WTC11 (cell line): ENCODE results near the gene CEACAM19. TPM values are rescaled to one million over a fixed set of nuclear protein-coding genes. Genes with fewer than 3 reads are reported as not detected.

Experiments used
- ATAC-seq: fragments of 200-7000 bp; cut with Tn5 transposase; 2 replicates; pipeline ENCODE4 v1.10.0; 2021; ENCODE audit warnings: mild to moderate bottlenecking, moderate library complexity
- CTCF ChIA-PET: fragments of 300-600 bp; sonication (Branson Sonifier 250); formaldehyde crosslinking; loops from one replicate; lab custom pipeline; 2021; ENCODE audit warnings: antibody characterized with exemption; lab: Charles Lee
- POLR2A ChIA-PET: fragments of 350-600 bp; sonication (Branson Sonifier 250); formaldehyde crosslinking; loops from one replicate; lab custom pipeline; 2021; ENCODE audit warnings: antibody characterized with exemption; lab: Charles Lee
- DNase-seq: peaks from one replicate; pipeline ENCODE4 v3.0.0; 2021; ENCODE audit warnings: low spot score
- H3K27ac Mint-ChIP-seq: 2 replicates; pipeline ENCODE4 v1.8.0; 2021; ENCODE audit warnings: mixed read lengths
- H3K27me3 Mint-ChIP-seq: 2 replicates; pipeline ENCODE4 v1.8.0; 2021; ENCODE audit warnings: low read depth, mild to moderate bottlenecking, moderate library complexity, mixed read lengths
- H3K36me3 Mint-ChIP-seq: 2 replicates; pipeline ENCODE4 v1.8.0; 2021; ENCODE audit warnings: mixed read lengths
- H3K4me1 Mint-ChIP-seq: 2 replicates; pipeline ENCODE4 v1.8.0; 2022; ENCODE audit warnings: mixed read lengths
- H3K4me3 Mint-ChIP-seq: 2 replicates; pipeline ENCODE4 v1.8.0; 2021; ENCODE audit warnings: mild to moderate bottlenecking, moderate library complexity, mixed read lengths
- H3K9me3 Mint-ChIP-seq: 2 replicates; pipeline ENCODE4 v1.8.0; 2021; ENCODE audit warnings: mixed read lengths
- ATF6 ChIP-seq: sonication (generic); formaldehyde crosslinking; IDR thresholded peaks from 2 replicates; pipeline ENCODE4 v1.8.1; 2023; ENCODE audit warnings: mild to moderate bottlenecking, missing genetic modification reagents
- CDX4 ChIP-seq: fragments of 250-450 bp; sonication (Bioruptor Pico); IDR thresholded peaks from 2 replicates; pipeline ENCODE4 v1.9.0; 2021; ENCODE audit warnings: moderate library complexity, mild to moderate bottlenecking, inconsistent platforms, borderline replicate concordance
- ETV6 ChIP-seq: sonication (generic); formaldehyde crosslinking; IDR thresholded peaks from 2 replicates; pipeline ENCODE4 v1.8.1; 2022; ENCODE audit warnings: mild to moderate bottlenecking, missing genetic modification reagents
- FOXK1 ChIP-seq: sonication (generic); formaldehyde crosslinking; IDR thresholded peaks from 2 replicates; pipeline ENCODE4 v1.8.0; 2022; ENCODE audit warnings: mild to moderate bottlenecking, moderate library complexity, missing genetic modification reagents
- GABPB1 ChIP-seq: sonication (generic); formaldehyde crosslinking; IDR thresholded peaks from 2 replicates; pipeline ENCODE4 v1.8.1; 2023; ENCODE audit warnings: mild to moderate bottlenecking, missing genetic modification reagents
- GRHL2 ChIP-seq: fragments of 250-450 bp; sonication (Bioruptor Pico); IDR thresholded peaks from 2 replicates; pipeline ENCODE4 v1.8.0; 2022; ENCODE audit warnings: mild to moderate bottlenecking, moderate library complexity; ENCODE audit not compliant: insufficient replicate concordance, severe bottlenecking
- GTF2I ChIP-seq: fragments of 250-450 bp; sonication (Bioruptor Pico); conservative IDR thresholded peaks from 2 replicates; pipeline ENCODE4 v1.4.0; 2021; ENCODE audit warnings: mild to moderate bottlenecking
- HMGA2 ChIP-seq: fragments of 250-450 bp; sonication (Bioruptor Pico); IDR thresholded peaks from 2 replicates; pipeline ENCODE4 v1.4.0; 2021; ENCODE audit warnings: mild to moderate bottlenecking, moderate library complexity
- IRF2 ChIP-seq: sonication (generic); formaldehyde crosslinking; IDR thresholded peaks from 2 replicates; pipeline ENCODE4 v1.8.0; 2022; ENCODE audit warnings: low read depth, missing genetic modification reagents, borderline replicate concordance
- JAZF1 ChIP-seq: fragments of 250-450 bp; sonication (Bioruptor Pico); IDR thresholded peaks from 2 replicates; pipeline ENCODE4 v1.9.0; 2021; ENCODE audit warnings: moderate library complexity, mild to moderate bottlenecking, inconsistent platforms
- KAT7 ChIP-seq: sonication (generic); formaldehyde crosslinking; IDR thresholded peaks from 2 replicates; pipeline ENCODE4 v1.8.1; 2023; ENCODE audit warnings: missing genetic modification reagents, mild to moderate bottlenecking, borderline replicate concordance
- MXD4 ChIP-seq: fragments of 250-450 bp; sonication (Bioruptor Pico); IDR thresholded peaks from 2 replicates; pipeline ENCODE4 v1.8.0; 2021; ENCODE audit warnings: mild to moderate bottlenecking, moderate library complexity, borderline replicate concordance
- NFE2L1 ChIP-seq: sonication (generic); formaldehyde crosslinking; IDR thresholded peaks from 2 replicates; pipeline ENCODE4 v1.8.1; 2023; ENCODE audit warnings: missing genetic modification reagents
- RORB ChIP-seq: fragments of 250-450 bp; sonication (Bioruptor Pico); IDR thresholded peaks from 2 replicates; pipeline ENCODE4 v1.9.0; 2021; ENCODE audit warnings: mild to moderate bottlenecking
- SOX15 ChIP-seq: fragments of 250-450 bp; sonication (Bioruptor Pico); IDR thresholded peaks from 2 replicates; pipeline ENCODE4 v1.9.0; 2021; ENCODE audit warnings: mild to moderate bottlenecking
- TP53 ChIP-seq: sonication (generic); formaldehyde crosslinking; IDR thresholded peaks from 2 replicates; pipeline ENCODE4 v1.8.1; 2023; ENCODE audit warnings: mild to moderate bottlenecking, missing genetic modification reagents
- USF2 ChIP-seq: sonication (generic); formaldehyde crosslinking; IDR thresholded peaks from 2 replicates; pipeline ENCODE4 v1.8.1; 2023; ENCODE audit warnings: mild to moderate bottlenecking, missing genetic modification reagents, moderate library complexity
- ZNF121 ChIP-seq: sonication (generic); formaldehyde crosslinking; IDR thresholded peaks from 2 replicates; pipeline ENCODE4 v1.8.0; 2023; ENCODE audit warnings: missing genetic modification reagents
- ZNF416 ChIP-seq: fragments of 250-450 bp; sonication (Bioruptor Pico); IDR thresholded peaks from 2 replicates; pipeline ENCODE4 v1.9.0; 2021; ENCODE audit warnings: mild to moderate bottlenecking, inconsistent platforms
- total RNA-seq: library from RNA; stranded (reverse); gene quantifications from 3 replicates; pipeline ENCODE4 v1.2.3, GENCODE V29; 2021
- TF ChIP-seq, protein P1 (sequence below): sonication (generic); formaldehyde crosslinking; IDR thresholded peaks from 2 replicates; pipeline ENCODE4 v1.8.1; 2022; ENCODE audit warnings: mild to moderate bottlenecking, missing genetic modification reagents, moderate library complexity, borderline replicate concordance
- TF ChIP-seq, protein P2 (sequence below): fragments of 200-600 bp; IDR thresholded peaks from 2 replicates; pipeline ENCODE4 v1.8.0; 2022; ENCODE audit warnings: antibody characterized with exemption

The CEACAM19 gene
- total RNA-seq, 1 experiment from 2014 or later, result 2.9 TPM

GRCh38 chr19:44644402-44645016, 26.8 kb upstream of the CEACAM19 start (continued):
- TF ChIP-seq ETV6 (CRISPR knock-in tag), result peak; percentile 77

GRCh38 chr19:44645407-44646048, 25.8 kb upstream of the CEACAM19 start:
- no peak for TF ChIP-seq IRF2 (CRISPR knock-in tag)
- TF ChIP-seq, protein P1, sequence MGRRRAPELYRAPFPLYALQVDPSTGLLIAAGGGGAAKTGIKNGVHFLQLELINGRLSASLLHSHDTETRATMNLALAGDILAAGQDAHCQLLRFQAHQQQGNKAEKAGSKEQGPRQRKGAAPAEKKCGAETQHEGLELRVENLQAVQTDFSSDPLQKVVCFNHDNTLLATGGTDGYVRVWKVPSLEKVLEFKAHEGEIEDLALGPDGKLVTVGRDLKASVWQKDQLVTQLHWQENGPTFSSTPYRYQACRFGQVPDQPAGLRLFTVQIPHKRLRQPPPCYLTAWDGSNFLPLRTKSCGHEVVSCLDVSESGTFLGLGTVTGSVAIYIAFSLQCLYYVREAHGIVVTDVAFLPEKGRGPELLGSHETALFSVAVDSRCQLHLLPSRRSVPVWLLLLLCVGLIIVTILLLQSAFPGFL (CRISPR knock-in tag), result no peak
- TF ChIP-seq GRHL2 (CRISPR knock-in tag), result no peak
- no peak for TF ChIP-seq GTF2I
- TF ChIP-seq RORB (CRISPR knock-in tag), result no peak
- TF ChIP-seq NFE2L1, result no peak
- no peak for TF ChIP-seq SOX15 (CRISPR knock-in tag)
- TF ChIP-seq ZNF121 (CRISPR knock-in tag), result peak; percentile 72; the same call in 1 of the 2 replicates
- TF ChIP-seq HMGA2 (CRISPR knock-in tag), result peak; percentile 86; the same call in 1 of the 2 replicates
- TF ChIP-seq ATF6 (CRISPR knock-in tag), result no peak
- no peak for TF ChIP-seq FOXK1 (CRISPR knock-in tag)
- TF ChIP-seq, all 79 proteins: peak for 2
- Mint-ChIP-seq H3K27ac (no peak overlapping the region), H3K27me3 (peaks cover 24% of the 10 kb centered on the region), H3K4me1 (no peaks in the 10 kb centered on the region), H3K9me3 (no peaks in the 10 kb centered on the region), H3K4me3 (no peak overlapping the region; the same call in 1 of the 2 replicates), H3K36me3 (peaks cover 6% of the 10 kb centered on the region)
- ChIA-PET CTCF (interaction anchor here (1.1 to 4.3 kb wide), 4 partner anchors 8 to 75 kb away, joined by 4 to 22 read pairs (median 5); no protein-coding TSS in a partner anchor), POLR2A (no interaction called here)
- ATAC-seq, result no peak
- no peak for DNase-seq

DNA sequence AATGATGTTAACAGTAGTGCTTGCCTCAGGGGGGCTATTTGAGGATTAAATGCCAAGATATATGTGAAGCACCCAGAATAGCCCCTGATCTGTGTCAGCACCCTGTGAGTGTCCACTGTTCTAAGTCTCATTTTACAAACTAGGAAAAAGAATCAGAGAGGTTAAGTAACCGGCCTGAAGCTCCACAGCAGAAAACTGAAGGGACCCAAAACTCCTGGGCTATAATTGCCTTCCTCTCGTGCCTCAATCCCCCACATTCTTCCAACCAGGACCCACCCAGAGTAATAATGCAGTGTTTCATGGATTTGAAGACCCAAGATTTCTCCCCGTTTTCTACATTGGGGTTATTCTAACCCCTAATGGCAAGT, 25.2 kb upstream of the CEACAM19 start:
- DNase-seq, result no peak
- no peak for ATAC-seq
- POLR2A ChIA-PET, result no interaction called here
- CTCF ChIA-PET, result interaction anchor here (1.6 to 4.3 kb wide), 3 partner anchors 11 to 75 kb away, joined by 4 to 22 read pairs (median 6); no protein-coding TSS in a partner anchor
- TF ChIP-seq ZNF416 (CRISPR knock-in tag) (no peak), CDX4 (CRISPR knock-in tag) (no peak), GABPB1 (CRISPR knock-in tag) (no peak), KAT7 (no peak), TP53 (no peak), JAZF1 (CRISPR knock-in tag) (no peak), MXD4 (CRISPR knock-in tag) (no peak), USF2 (CRISPR knock-in tag) (no peak)
- TF ChIP-seq, protein P2, sequence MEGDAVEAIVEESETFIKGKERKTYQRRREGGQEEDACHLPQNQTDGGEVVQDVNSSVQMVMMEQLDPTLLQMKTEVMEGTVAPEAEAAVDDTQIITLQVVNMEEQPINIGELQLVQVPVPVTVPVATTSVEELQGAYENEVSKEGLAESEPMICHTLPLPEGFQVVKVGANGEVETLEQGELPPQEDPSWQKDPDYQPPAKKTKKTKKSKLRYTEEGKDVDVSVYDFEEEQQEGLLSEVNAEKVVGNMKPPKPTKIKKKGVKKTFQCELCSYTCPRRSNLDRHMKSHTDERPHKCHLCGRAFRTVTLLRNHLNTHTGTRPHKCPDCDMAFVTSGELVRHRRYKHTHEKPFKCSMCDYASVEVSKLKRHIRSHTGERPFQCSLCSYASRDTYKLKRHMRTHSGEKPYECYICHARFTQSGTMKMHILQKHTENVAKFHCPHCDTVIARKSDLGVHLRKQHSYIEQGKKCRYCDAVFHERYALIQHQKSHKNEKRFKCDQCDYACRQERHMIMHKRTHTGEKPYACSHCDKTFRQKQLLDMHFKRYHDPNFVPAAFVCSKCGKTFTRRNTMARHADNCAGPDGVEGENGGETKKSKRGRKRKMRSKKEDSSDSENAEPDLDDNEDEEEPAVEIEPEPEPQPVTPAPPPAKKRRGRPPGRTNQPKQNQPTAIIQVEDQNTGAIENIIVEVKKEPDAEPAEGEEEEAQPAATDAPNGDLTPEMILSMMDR, result no peak
- TF ChIP-seq, protein P1 (CRISPR knock-in tag), result no peak
- Mint-ChIP-seq H3K27me3 (peaks cover 20% of the 10 kb centered on the region), H3K4me3 (no peak overlapping the region), H3K27ac (no peak overlapping the region), H3K36me3 (peaks cover 8% of the 10 kb centered on the region), H3K4me1 (no peaks in the 10 kb centered on the region), H3K9me3 (no peaks in the 10 kb centered on the region)
